Neural progenitor cell (in vitro differentiated cells): ENCODE results near the gene SPAG8.

Experiments used
- EZH2 ChIP-seq: fragments of 200-600 bp; sonication (generic); IDR thresholded peaks from 2 replicates; pipeline ENCODE4 v1.6.1; 2017; ENCODE audit warnings: antibody characterized with exemption, mild to moderate bottlenecking, moderate library complexity
- EZH2phosphoT487 ChIP-seq: fragments of 200-600 bp; sonication (generic); IDR thresholded peaks from 2 replicates; pipeline ENCODE4 v1.6.1; 2017; ENCODE audit warnings: antibody characterized with exemption
- TF ChIP-seq, protein P1 (sequence below): fragments of 200-600 bp; sonication (generic); IDR thresholded peaks from 2 replicates; pipeline ENCODE4 v1.5.1; 2017; ENCODE audit warnings: antibody characterized with exemption, mild to moderate bottlenecking

DNA sequence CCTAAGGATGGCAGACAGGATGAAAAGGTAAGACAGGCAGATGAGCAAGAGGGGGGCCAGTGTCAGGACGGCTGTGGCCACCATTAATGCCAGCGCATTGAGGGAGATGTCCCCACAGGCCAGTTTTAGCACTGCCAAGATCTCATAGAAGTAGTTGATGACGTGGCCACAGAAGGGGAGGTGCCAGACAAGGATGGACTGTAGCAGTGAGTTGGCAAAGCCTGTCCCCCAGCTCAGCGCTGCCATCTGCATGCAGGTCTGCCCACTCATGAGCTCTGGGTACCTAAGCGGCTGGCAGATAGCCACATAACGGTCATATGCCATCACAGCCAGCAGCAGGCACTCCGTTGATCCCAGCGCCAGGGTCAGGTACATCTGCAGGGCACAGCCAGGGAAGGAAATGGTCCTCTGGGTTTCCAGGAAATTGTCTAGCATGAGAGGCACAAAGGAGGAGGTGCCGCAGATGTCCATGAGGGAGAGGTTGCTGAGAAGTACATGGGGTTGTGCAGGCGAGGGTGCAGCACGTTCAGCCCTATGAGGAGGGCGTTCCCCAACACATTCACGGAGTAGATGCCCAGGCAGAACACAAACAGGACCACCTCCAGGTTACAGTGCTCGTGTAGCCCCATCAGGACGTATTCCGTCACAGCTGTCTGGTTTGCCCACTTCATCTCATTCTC, 47.4 kb upstream of the SPAG8 start:
- TF ChIP-seq, protein P1, sequence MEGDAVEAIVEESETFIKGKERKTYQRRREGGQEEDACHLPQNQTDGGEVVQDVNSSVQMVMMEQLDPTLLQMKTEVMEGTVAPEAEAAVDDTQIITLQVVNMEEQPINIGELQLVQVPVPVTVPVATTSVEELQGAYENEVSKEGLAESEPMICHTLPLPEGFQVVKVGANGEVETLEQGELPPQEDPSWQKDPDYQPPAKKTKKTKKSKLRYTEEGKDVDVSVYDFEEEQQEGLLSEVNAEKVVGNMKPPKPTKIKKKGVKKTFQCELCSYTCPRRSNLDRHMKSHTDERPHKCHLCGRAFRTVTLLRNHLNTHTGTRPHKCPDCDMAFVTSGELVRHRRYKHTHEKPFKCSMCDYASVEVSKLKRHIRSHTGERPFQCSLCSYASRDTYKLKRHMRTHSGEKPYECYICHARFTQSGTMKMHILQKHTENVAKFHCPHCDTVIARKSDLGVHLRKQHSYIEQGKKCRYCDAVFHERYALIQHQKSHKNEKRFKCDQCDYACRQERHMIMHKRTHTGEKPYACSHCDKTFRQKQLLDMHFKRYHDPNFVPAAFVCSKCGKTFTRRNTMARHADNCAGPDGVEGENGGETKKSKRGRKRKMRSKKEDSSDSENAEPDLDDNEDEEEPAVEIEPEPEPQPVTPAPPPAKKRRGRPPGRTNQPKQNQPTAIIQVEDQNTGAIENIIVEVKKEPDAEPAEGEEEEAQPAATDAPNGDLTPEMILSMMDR = no peak
- TF ChIP-seq EZH2 (no peak), EZH2phosphoT487 (no peak)
